MM.1S (cell line): ENCODE measurements around the gene C6.

Experiments used
- DNase-seq: peaks from one replicate; pipeline ENCODE4 v3.0.0-alpha.2; 2015
- H2AFZ ChIP-seq: fragments of 300-600 bp; sonication (generic); 2 replicates; pipeline ENCODE4 v1.6.0; 2016; ENCODE audit warnings: antibody characterized with exemption, low read length
- H3F3A ChIP-seq: fragments of 300-600 bp; sonication (generic); 2 replicates; pipeline ENCODE4 v1.6.1; 2016; ENCODE audit warnings: mild to moderate bottlenecking, antibody characterized with exemption, low read length, moderate library complexity, mixed read lengths; ENCODE audit not compliant: insufficient read depth
- H3K27ac ChIP-seq: fragments of 300-600 bp; sonication (generic); 2 replicates; pipeline ENCODE4 v1.5.1; 2016; ENCODE audit warnings: mild to moderate bottlenecking, low read length
- H3K27me3 ChIP-seq: fragments of 300-600 bp; sonication (generic); replicated peaks from 2 replicates; pipeline ENCODE4 v1.6.0; 2016; ENCODE audit warnings: low read length; ENCODE audit not compliant: insufficient read depth
- H3K36me3 ChIP-seq: fragments of 300-600 bp; sonication (generic); replicated peaks from 2 replicates; pipeline ENCODE4 v1.6.1; 2016; ENCODE audit warnings: mild to moderate bottlenecking, low read length, mixed read lengths; ENCODE audit not compliant: insufficient read depth
- H3K4me1 ChIP-seq: fragments of 300-600 bp; sonication (generic); 2 replicates; pipeline ENCODE4 v1.6.1; 2016; ENCODE audit warnings: low read length, mixed read lengths
- H3K4me2 ChIP-seq: fragments of 300-600 bp; sonication (generic); 2 replicates; pipeline ENCODE4 v1.6.0; 2016; ENCODE audit warnings: low read depth, low read length
- H3K4me3 ChIP-seq: fragments of 300-600 bp; sonication (generic); 2 replicates; pipeline ENCODE4 v1.5.1; 2016; ENCODE audit warnings: low read length, mixed read lengths
- H3K79me2 ChIP-seq: fragments of 300-600 bp; sonication (generic); 2 replicates; pipeline ENCODE4 v1.6.1; 2016; ENCODE audit warnings: mixed run types, low read length, mixed read lengths
- H3K9ac ChIP-seq: fragments of 300-600 bp; sonication (generic); 2 replicates; pipeline ENCODE4 v1.6.1; 2016; ENCODE audit warnings: low read length, mixed read lengths
- H3K9me2 ChIP-seq: fragments of 300-600 bp; sonication (generic); replicated peaks from 2 replicates; pipeline ENCODE4 v1.6.1; 2016; ENCODE audit warnings: mild to moderate bottlenecking, low read length, mixed read lengths; ENCODE audit not compliant: insufficient read depth
- H3K9me3 ChIP-seq: fragments of 300-600 bp; sonication (generic); replicated peaks from 2 replicates; pipeline ENCODE4 v1.6.1; 2016; ENCODE audit warnings: mild to moderate bottlenecking, low read length, mixed read lengths; ENCODE audit not compliant: insufficient read depth
- H4K20me1 ChIP-seq: fragments of 300-600 bp; sonication (generic); 2 replicates; pipeline ENCODE4 v1.6.1; 2016; ENCODE audit warnings: mild to moderate bottlenecking, low read length, moderate library complexity, mixed read lengths; ENCODE audit not compliant: insufficient read depth
- EZH2 ChIP-seq: fragments of 300-600 bp; sonication (generic); optimal IDR thresholded peaks from 2 replicates; pipeline ENCODE3; 2017; ENCODE audit warnings: low read depth, mild to moderate bottlenecking, antibody characterized with exemption, low read length, mixed read lengths
- EZH2phosphoT487 ChIP-seq: fragments of 300-600 bp; sonication (generic); IDR thresholded peaks from 2 replicates; pipeline ENCODE4 v1.6.1; 2018; ENCODE audit warnings: antibody characterized with exemption, low read length
- TF ChIP-seq, protein P1 (sequence below): fragments of 300-600 bp; sonication (generic); IDR thresholded peaks from 2 replicates; pipeline ENCODE4 v1.5.1; 2016; ENCODE audit warnings: antibody characterized with exemption, low read length, mixed read lengths

C6 gene

DNA sequence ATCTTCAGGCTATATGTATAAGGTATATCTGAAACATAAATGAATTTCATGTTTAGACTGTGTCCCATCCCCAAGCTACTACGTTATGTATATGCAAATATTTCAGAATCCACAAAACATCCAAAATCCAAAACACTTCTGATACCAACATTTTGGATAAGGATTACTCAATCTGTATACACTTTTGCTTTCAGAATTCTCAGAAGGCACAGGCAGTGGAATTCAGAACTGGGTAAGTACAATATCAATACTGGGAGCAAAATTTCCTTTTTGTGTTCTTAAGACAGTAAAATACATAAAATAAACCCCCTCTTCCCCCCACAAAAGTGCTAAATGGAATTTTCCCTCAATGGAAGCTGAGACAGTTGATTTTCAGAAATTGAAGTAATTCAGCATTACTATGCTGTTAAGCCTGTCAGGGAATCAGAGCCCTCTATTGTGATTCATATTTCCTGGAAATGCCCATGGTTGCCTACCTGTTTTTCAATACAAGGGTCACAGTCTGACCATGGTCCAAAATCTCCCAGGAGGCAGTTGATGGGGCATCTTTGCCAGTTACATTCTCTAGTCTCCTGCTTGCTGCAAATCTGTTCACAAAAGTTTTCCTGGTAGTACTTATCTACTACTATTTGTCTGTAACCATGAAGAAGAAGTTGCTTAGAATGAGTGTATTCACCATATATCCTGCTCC lies 12.1 kb downstream of the C6 start:
- Histone ChIP-seq H3K9me2 (no peaks in the 10 kb centered on the region), H3K4me3 (no peak overlapping the region), H3K27ac (no peak overlapping the region), H2AFZ (no peak overlapping the region), H3K4me1 (no peaks in the 10 kb centered on the region), H3K27me3 (no peaks in the 10 kb centered on the region), H3K79me2 (no peaks in the 10 kb centered on the region), H3K9ac (no peak overlapping the region), H3K36me3 (no peaks in the 10 kb centered on the region), H3F3A (no peaks in the 10 kb centered on the region), H3K4me2 (no peak overlapping the region), H4K20me1 (no peaks in the 10 kb centered on the region), H3K9me3 (no peaks in the 10 kb centered on the region)
- DNase-seq = no peak
- TF ChIP-seq EZH2phosphoT487 = no peak
- TF ChIP-seq EZH2 = no peak
- TF ChIP-seq, protein P1, sequence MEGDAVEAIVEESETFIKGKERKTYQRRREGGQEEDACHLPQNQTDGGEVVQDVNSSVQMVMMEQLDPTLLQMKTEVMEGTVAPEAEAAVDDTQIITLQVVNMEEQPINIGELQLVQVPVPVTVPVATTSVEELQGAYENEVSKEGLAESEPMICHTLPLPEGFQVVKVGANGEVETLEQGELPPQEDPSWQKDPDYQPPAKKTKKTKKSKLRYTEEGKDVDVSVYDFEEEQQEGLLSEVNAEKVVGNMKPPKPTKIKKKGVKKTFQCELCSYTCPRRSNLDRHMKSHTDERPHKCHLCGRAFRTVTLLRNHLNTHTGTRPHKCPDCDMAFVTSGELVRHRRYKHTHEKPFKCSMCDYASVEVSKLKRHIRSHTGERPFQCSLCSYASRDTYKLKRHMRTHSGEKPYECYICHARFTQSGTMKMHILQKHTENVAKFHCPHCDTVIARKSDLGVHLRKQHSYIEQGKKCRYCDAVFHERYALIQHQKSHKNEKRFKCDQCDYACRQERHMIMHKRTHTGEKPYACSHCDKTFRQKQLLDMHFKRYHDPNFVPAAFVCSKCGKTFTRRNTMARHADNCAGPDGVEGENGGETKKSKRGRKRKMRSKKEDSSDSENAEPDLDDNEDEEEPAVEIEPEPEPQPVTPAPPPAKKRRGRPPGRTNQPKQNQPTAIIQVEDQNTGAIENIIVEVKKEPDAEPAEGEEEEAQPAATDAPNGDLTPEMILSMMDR = no peak

DNA sequence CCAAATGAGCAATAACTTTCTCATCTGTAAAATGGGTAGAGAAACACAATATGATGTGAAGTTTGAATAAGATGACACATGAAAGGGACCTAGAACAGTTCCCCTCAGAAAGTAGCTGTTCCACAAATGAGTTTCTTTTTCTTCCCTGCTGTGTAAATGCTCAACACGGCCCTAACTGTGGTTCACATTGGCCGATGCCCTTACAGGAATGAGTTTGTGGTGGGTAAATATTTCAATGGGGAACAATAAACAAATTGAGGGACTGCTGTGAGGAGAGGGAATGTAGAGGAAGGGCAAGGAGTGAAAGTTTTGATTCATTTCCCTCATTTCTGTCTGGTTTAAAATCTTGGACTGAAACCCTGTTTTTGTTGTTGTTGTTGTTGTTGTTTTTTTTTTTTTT lies 12.8 kb downstream of the C6 start:
- H3K4me1 ChIP-seq = no peaks in the 10 kb centered on the region
- no peaks in the 10 kb centered on the region for H3K79me2 ChIP-seq
- H3K4me3 ChIP-seq = no peak overlapping the region
- no peaks in the 10 kb centered on the region for H3K27me3 ChIP-seq
- no peaks in the 10 kb centered on the region for H3K9me3 ChIP-seq
- no peak for DNase-seq
- TF ChIP-seq EZH2phosphoT487 = no peak
- TF ChIP-seq, protein P1 = no peak
- TF ChIP-seq EZH2 = no peak
- no peak overlapping the region for H2AFZ ChIP-seq
- H3K9ac ChIP-seq = no peak overlapping the region
- no peaks in the 10 kb centered on the region for H3F3A ChIP-seq
- H3K27ac ChIP-seq = no peak overlapping the region
- H3K9me2 ChIP-seq = no peaks in the 10 kb centered on the region
- H3K4me2 ChIP-seq = no peak overlapping the region
- H3K36me3 ChIP-seq = no peaks in the 10 kb centered on the region
- no peaks in the 10 kb centered on the region for H4K20me1 ChIP-seq

DNA sequence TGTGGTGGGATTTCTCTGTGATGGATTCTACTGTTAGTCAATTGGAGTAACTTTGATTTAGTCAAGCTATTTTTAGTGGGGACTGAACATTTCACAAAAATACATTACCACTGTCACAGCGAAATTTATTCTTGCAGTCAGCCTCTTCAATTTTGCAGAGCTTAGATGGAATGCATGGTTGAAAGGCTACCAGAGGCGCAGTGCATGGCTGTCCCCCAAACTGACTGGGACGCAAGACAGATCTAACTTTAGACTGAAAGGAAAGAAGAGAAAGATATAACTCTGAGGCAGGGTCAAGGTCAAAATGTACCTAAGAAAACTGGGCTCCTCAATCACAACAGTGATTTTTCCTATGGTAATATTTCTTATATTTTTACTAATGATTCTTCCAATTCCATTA lies 13.7 kb downstream of the C6 start:
- Histone ChIP-seq H3K4me3 (no peak overlapping the region), H3K4me1 (no peaks in the 10 kb centered on the region), H3K9me2 (no peaks in the 10 kb centered on the region), H4K20me1 (no peaks in the 10 kb centered on the region), H3K27ac (no peak overlapping the region), H3K9ac (no peak overlapping the region), H3F3A (no peaks in the 10 kb centered on the region), H2AFZ (no peak overlapping the region), H3K9me3 (no peaks in the 10 kb centered on the region), H3K79me2 (no peaks in the 10 kb centered on the region), H3K27me3 (no peaks in the 10 kb centered on the region), H3K36me3 (no peaks in the 10 kb centered on the region), H3K4me2 (no peak overlapping the region)
- no peak for DNase-seq
- TF ChIP-seq EZH2 = no peak
- no peak for TF ChIP-seq EZH2phosphoT487
- TF ChIP-seq, protein P1 = no peak
